SK-N-SH (cell line): Measurements from ENCODE around the gene HEBP1. TPM values are rescaled to one million over a fixed set of nuclear protein-coding genes. Genes with fewer than 3 reads are reported as not detected.

Experiments
- FOXJ3 ChIP-seq: sonication (generic); formaldehyde crosslinking; IDR thresholded peaks from 2 replicates; pipeline ENCODE4 v1.5.1; 2020; ENCODE audit warnings: mild to moderate bottlenecking, missing genetic modification reagents
- FOXM1 ChIP-seq: IDR thresholded peaks from 2 replicates; pipeline ENCODE4 v1.4.0; 2012; ENCODE audit warnings: low read depth, mild to moderate bottlenecking
- GABPA ChIP-seq: IDR thresholded peaks from 2 replicates; pipeline ENCODE4 v1.4.0; 2012; ENCODE audit warnings: low read depth, mild to moderate bottlenecking
- MEF2A ChIP-seq: IDR thresholded peaks from 2 replicates; pipeline ENCODE4 v1.4.0; 2012; ENCODE audit warnings: low read depth, borderline replicate concordance
- NFIC ChIP-seq: IDR thresholded peaks from 2 replicates; pipeline ENCODE4 v1.4.0; 2012; ENCODE audit warnings: borderline replicate concordance
- polyA plus RNA-seq, 3 experiments: library from polyadenylated mRNA; depleted of rRNA; stranded (reverse); fragments of >200 nt; gene quantifications; 2 replicates each; pipeline ENCODE4 v1.2.3, GENCODE V29; 2012
- TF ChIP-seq, protein P1 (sequence below): IDR thresholded peaks from 2 replicates; pipeline ENCODE4 v1.4.0; 2012; ENCODE audit warnings: low read depth
- TF ChIP-seq, protein P2 (sequence below): fragments of 200-600 bp; sonication (generic); IDR thresholded peaks from 2 replicates; pipeline ENCODE4 v1.6.1; 2017; ENCODE audit warnings: antibody characterized with exemption, mild to moderate bottlenecking, moderate library complexity
- TF ChIP-seq, protein P3 (sequence below): IDR thresholded peaks from 2 replicates; pipeline ENCODE4 v1.6.1; 2012; ENCODE audit warnings: mild to moderate bottlenecking, low read depth, low read length, moderate library complexity
- TF ChIP-seq, protein P4 (sequence below): IDR thresholded peaks from 2 replicates; pipeline ENCODE4; 2012
- TF ChIP-seq, protein P5 (sequence below): IDR thresholded peaks from 2 replicates; pipeline ENCODE4 v1.4.0; 2012; ENCODE audit warnings: low read depth, borderline replicate concordance

HEBP1 gene
- polyA plus RNA-seq, 1 of the 3 experiments (the other 2 are of a cell fraction): 17.9 TPM

GRCh38 chr12:13044002-13044905 is 44.2 kb upstream of the HEBP1 start, which contains the start of gene FAM234B (continued):
- no peak for TF ChIP-seq MEF2A
- TF ChIP-seq, protein P1, sequence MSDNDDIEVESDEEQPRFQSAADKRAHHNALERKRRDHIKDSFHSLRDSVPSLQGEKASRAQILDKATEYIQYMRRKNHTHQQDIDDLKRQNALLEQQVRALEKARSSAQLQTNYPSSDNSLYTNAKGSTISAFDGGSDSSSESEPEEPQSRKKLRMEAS: peak; percentile 30; the same call in 1 of the 2 replicates
- TF ChIP-seq, protein P2, sequence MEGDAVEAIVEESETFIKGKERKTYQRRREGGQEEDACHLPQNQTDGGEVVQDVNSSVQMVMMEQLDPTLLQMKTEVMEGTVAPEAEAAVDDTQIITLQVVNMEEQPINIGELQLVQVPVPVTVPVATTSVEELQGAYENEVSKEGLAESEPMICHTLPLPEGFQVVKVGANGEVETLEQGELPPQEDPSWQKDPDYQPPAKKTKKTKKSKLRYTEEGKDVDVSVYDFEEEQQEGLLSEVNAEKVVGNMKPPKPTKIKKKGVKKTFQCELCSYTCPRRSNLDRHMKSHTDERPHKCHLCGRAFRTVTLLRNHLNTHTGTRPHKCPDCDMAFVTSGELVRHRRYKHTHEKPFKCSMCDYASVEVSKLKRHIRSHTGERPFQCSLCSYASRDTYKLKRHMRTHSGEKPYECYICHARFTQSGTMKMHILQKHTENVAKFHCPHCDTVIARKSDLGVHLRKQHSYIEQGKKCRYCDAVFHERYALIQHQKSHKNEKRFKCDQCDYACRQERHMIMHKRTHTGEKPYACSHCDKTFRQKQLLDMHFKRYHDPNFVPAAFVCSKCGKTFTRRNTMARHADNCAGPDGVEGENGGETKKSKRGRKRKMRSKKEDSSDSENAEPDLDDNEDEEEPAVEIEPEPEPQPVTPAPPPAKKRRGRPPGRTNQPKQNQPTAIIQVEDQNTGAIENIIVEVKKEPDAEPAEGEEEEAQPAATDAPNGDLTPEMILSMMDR: peak; percentile 37; the same call in 1 of the 2 replicates
- TF ChIP-seq, protein P3, sequence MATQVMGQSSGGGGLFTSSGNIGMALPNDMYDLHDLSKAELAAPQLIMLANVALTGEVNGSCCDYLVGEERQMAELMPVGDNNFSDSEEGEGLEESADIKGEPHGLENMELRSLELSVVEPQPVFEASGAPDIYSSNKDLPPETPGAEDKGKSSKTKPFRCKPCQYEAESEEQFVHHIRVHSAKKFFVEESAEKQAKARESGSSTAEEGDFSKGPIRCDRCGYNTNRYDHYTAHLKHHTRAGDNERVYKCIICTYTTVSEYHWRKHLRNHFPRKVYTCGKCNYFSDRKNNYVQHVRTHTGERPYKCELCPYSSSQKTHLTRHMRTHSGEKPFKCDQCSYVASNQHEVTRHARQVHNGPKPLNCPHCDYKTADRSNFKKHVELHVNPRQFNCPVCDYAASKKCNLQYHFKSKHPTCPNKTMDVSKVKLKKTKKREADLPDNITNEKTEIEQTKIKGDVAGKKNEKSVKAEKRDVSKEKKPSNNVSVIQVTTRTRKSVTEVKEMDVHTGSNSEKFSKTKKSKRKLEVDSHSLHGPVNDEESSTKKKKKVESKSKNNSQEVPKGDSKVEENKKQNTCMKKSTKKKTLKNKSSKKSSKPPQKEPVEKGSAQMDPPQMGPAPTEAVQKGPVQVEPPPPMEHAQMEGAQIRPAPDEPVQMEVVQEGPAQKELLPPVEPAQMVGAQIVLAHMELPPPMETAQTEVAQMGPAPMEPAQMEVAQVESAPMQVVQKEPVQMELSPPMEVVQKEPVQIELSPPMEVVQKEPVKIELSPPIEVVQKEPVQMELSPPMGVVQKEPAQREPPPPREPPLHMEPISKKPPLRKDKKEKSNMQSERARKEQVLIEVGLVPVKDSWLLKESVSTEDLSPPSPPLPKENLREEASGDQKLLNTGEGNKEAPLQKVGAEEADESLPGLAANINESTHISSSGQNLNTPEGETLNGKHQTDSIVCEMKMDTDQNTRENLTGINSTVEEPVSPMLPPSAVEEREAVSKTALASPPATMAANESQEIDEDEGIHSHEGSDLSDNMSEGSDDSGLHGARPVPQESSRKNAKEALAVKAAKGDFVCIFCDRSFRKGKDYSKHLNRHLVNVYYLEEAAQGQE: peak; percentile 81
- no peak for TF ChIP-seq FOXJ3 (CRISPR knock-in tag)
- no peak for TF ChIP-seq FOXM1
- TF ChIP-seq, protein P4, sequence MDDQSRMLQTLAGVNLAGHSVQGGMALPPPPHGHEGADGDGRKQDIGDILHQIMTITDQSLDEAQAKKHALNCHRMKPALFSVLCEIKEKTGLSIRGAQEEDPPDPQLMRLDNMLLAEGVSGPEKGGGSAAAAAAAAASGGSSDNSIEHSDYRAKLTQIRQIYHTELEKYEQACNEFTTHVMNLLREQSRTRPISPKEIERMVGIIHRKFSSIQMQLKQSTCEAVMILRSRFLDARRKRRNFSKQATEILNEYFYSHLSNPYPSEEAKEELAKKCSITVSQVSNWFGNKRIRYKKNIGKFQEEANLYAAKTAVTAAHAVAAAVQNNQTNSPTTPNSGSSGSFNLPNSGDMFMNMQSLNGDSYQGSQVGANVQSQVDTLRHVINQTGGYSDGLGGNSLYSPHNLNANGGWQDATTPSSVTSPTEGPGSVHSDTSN: no peak
- TF ChIP-seq NFIC: no peak
- TF ChIP-seq, protein P5, sequence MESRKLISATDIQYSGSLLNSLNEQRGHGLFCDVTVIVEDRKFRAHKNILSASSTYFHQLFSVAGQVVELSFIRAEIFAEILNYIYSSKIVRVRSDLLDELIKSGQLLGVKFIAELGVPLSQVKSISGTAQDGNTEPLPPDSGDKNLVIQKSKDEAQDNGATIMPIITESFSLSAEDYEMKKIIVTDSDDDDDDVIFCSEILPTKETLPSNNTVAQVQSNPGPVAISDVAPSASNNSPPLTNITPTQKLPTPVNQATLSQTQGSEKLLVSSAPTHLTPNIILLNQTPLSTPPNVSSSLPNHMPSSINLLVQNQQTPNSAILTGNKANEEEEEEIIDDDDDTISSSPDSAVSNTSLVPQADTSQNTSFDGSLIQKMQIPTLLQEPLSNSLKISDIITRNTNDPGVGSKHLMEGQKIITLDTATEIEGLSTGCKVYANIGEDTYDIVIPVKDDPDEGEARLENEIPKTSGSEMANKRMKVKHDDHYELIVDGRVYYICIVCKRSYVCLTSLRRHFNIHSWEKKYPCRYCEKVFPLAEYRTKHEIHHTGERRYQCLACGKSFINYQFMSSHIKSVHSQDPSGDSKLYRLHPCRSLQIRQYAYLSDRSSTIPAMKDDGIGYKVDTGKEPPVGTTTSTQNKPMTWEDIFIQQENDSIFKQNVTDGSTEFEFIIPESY: no peak
- no peak for TF ChIP-seq GABPA
